GM21360 (cell line): ENCODE measurements around the gene TMIGD2.
"Not testable (repeated sequence)": the region's sequence is repeated elsewhere in the genome, so short reads cannot be mapped to it uniquely, and the experiment has no call there.

ENCODE experiments used
- ATAC-seq: cut with Tn5 transposase; IDR thresholded peaks from one replicate; pipeline ENCODE4 v1.9.1; 2021; ENCODE audit warnings: mild to moderate bottlenecking, moderate library complexity; ENCODE audit not compliant: unreplicated experiment

The TMIGD2 gene, protein sequence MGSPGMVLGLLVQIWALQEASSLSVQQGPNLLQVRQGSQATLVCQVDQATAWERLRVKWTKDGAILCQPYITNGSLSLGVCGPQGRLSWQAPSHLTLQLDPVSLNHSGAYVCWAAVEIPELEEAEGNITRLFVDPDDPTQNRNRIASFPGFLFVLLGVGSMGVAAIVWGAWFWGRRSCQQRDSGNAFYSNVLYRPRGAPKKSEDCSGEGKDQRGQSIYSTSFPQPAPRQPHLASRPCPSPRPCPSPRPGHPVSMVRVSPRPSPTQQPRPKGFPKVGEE

DNA sequence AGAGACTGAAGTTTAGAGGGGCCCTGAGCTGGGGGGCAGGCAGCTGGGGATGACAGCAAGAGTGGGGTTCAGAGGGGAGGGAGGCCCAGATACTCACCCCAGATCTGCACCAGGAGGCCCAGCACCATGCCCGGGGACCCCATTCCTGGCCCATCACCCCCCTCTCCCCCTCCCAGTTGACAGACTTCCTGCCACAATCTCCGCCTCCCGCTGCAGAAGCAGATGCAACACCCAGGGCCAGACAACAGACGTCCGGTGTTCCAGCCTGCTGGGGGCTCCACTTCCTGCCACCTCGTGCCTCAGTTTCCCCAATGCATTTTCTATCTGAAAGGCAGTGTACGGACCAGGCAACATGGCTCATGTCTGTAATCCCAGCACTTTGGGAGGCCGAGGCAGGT lies at the start of gene TMIGD2:
TMIGD2 (minus strand) TSS at position 147 of the 398 bp plus-strand sequence; CDS start at position 143, 4 bp downstream.
- no peak for ATAC-seq

DNA sequence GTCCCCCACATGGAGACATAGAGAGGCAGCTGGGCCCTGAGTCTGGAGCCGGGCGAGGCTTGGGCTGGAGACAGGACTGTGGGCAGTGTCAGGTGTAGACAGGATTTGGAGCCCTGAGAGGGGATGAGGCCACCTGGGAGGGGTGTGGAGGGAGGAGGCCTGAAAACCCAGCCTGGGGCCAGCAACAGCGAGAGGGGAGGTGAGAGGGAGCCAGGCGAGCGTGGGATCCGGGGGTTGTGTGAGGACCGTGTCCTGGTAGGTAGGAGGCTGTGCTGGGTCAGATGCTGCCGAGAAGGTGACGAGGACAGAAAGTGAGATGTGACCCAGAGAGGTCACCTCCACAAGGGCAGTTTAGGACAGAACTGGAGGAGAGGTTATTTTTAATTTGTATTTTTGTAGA lies 48.5 kb upstream of the TMIGD2 start:
- ATAC-seq, result no peak

DNA sequence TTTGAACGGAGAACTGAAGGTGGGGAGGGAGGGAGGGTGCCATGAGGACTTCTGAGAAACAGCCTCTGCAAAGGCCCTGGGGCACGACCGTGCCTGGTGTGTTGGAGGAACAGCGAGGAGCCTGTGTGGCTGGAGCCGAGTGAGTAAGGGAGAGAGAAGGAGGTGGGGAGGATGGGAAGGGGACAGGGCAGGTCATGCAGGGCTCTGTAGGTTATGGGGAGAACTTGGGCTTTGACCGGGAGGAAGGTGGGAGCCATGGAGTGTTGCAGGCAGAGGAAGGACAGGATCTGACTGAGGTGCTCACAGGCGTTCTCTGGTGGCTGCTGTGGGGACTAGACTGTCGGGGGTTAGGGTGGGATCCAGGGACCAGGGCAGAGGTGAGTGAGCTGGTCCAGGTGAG lies 47.9 kb upstream of the TMIGD2 start:
- no peak for ATAC-seq

DNA sequence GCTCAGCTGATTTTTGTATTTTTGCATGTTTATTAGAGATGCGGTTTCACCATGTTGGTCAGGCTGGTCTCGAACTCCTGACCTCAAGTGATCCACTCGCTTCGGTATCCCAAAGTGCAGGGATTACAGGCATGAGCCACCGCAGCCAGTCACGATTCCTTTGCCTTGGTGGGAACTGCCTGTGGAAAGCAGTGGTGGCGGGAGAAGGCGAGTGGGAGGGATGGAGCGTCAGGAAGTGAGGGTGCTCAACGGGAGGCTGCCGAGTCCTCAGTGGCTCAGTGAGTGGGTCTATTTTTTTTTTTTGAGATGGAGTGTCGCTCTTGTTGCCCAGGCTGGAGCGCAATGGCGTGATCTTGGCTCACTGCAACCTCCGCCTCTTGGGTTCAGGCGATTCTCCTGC lies 47.0 kb upstream of the TMIGD2 start:
- not testable (repeated sequence) for ATAC-seq

DNA sequence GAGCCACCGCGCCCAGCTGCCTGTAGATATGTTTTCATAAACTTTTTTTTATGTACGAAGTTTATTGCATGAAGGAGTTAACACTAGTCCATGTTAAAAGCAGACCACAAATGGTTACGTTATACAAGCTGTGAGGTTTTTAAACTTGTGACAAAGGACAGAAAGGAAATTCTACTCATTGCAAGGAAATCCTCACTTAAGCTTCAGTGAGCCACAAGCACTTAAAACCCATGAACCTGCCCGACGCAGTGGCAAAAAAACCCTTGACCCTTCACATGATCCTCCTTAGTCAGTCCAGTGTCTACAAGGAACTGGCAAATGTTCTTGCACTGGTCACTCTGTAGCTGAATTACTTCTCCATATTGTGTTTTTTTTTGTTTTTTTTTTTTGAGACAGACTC lies 45.3 kb upstream of the TMIGD2 start:
- ATAC-seq, result no peak

DNA sequence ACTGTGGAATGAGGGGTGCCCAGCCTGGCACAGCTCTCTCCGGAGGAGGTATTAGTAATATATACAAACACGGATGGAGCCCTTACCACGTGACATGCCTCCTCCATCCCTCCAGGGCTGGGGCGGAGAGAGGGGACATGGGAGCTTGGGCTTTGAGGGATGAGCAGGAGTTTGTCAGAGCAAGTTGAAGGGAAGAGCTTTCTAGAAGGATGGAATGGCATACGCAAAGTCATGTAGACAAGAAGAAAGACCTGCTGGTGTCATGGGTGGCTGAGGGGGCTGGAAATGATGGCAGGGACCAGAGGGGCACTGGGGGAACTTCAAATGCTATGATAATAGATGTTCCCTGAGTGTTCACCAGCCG lies 43.8 kb upstream of the TMIGD2 start:
- no peak for ATAC-seq

DNA sequence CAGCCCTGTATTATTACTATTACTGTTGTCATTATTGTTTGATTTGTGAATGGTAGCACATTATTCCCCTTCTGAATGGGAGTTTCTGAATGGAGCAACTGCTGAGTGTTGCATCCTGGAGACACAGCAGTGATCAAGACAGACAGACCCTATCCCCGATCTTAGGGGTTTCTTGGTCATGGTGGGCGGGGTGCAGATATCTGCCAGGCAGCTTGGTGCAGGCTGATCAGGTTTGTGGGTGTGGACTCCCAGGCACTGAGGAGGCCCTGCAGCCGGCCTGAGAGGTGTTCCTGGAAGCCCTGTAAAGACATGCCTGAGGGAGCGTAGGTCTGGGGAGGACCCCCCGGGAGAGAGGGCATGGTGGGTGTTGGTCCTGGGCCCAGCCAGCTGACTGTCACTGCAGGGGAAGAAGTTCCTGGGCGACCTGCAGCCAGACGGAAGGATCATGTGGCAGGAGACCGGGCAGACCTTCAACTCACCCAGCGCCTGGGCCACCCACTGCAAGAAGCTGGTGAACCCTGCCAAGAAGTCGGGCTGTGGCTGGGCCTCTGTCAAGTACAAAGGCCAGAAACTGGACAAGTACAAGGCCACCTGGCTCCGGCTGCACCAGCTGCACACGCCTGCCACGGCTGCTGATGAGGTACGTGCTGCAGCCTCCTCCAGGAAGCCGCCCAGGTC lies 43.3 kb upstream of the TMIGD2 start:
- no peak for ATAC-seq

DNA sequence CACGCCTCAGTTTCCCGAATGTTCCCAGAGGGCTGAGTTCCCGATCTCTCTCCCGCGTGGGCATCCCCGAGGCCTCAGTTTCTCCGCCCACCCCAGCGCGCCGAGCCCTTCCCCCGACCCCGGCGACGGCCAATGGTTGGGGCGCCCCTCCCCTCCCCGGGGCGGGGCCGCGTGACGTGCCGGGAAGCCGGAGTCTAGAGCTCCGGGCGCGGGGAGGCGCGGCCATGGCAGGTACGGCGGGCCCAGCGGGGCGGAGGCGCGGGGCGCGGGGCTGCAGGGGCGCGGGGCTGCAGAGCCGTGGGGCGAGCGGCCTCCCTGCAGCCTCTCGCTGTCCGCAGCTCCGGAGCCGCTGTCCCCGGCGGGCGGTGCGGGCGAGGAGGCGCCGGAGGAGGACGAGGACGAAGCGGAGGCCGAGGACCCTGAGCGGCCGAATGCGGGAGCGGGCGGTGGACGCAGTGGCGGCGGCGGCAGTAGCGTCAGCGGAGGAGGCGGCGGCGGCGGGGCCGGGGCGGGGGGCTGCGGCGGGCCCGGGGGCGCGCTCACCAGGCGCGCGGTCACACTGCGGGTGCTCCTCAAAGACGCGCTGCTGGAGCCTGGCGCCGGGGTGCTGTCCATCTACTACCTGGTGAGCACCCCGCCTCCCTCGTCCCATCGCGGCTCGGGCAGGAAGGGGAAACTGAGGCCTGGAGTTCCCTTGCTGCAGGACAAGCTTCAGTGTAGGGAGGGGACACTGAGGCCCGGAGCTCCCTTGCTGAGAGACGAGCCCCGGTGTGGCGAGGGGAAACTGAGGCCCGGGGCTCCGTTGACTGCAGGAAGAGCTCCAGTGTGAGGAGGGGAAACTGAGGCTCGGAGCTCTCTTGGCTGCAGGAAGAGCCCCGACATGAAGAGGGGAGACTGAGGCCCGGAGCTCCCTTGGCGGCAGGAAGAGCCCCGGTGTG lies 41.5 kb upstream of the TMIGD2 start, which contains the start of gene MPND:
MPND (plus strand) TSS at position 193 of the 938 bp plus-strand sequence; CDS start at position 225, 32 bp downstream.
- peak; percentile 49 for ATAC-seq

DNA sequence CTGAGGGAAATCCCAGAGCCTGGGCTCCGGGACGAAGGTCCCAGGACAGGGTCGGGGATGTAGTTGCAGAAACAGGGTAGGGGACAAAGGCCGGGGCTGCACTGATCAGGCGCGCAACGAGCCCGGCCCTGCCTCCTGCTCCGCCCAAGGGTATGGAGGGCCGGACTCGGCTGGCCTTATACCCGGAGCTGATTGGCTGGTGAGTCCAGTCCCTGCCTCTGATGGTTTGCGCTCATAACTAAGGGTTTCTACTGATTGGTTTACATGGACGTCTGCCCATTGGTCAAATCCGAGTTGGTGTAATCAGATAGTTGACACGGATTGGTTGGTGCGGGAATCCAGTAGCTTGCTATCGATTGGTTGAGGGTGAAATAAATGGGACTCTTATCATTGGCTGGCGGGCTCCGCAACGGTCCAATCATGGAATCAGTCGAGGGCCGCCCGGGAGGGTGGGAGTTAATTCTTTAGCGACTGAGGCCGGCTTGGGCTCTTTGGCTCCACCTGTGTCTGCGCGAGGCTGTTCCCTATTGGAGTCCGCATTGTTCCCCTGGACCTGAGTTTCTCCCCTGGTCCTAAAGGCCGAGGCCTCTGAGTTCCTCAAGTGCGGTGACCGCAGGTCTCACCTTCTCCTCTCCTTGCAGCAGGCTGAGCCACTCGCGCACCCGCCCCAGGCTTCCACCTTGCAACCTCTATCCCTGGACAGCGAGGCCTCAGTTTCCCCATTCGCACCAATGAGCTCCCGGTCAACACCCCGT lies 40.6 kb upstream of the TMIGD2 start:
- peak; percentile 81 for ATAC-seq

DNA sequence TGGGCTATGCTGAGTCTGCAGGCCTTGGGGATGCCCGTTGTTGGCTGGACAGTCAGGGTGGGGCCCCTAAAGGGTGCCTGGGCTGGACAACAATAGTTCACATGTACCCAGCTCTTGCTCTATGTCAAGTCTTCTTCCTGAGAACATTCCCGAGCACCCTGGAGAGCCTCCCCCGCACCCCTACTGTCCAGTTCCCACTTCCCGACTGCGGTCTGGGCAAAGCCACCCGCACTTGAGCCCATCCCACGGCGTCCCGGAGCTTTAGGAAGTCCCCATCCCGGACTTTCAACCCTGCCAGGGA lies 40.1 kb upstream of the TMIGD2 start:
- ATAC-seq, result no peak

DNA sequence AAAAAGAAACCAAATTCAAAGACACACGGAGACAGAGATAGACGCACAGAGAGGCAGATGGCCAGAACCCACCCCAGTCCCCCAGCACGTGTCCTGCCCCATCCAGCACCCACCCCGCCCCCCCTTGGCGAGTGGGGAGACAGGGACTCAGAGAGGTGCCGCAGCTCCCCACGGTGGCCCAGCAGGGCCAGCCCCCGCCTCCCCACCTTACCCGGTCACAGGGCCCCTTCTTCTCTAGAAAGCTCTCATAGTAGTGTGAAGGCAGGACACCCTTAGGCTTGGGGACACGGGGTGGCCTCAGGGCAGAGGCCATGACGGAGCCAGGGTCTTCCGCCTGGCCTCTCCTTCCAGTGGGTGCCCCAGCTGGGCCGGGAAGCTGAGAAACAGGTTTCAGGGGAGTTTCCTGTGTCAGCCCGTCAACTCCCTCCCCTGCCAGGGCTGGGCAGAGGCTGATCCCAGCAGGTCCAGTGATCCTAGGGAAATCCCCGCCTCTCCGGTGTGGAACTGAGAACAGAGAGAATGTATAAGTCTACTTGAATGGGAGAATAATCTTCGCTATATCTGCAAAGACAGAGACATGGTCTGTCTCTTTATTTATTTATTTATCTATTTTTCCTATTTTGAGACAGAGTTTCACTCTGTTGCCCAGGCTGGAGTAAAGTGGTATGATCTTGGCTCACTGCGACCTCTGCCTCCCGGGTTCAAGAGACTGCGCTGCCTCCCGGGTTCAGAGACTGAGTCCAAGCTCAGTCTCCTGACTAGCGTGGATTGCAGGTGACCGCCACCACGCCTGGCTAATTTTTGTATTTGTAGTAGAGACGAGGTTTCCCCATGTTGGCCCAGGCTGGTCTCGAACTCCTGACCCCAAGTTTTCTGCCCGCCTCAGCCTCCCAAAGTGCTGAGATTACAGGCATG lies 36.5 kb upstream of the TMIGD2 start, which contains the start of gene STAP2:
STAP2 (minus strand) TSS at position 387 of the 915 bp plus-strand sequence; CDS start at position 313, 74 bp downstream.
- ATAC-seq, result no peak

DNA sequence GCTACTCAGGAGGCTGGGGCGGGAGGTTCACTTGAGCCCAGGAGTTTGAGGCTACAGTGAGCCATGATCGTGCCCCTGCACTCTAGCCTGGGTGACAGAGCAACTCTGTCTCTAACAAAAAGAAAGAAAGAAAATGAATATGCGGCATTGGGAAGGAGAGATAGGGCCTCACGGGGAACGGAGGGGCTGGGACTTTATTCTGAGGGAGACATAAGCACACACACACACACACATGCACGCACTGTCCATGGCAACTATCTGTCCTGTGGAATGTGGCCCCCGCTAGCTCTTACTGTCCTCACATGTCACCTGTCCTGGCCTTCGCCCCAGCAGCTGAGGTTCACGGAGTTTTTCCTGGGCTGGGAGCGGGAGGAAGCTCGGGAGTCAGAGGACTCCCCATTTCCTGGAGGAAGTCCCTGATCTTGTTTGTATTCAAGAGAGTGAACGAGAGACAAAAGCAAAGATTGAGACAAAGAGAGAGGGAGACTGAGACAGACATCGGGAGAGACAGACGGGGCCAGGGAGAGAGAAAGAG lies 35.8 kb upstream of the TMIGD2 start:
- no peak for ATAC-seq

DNA sequence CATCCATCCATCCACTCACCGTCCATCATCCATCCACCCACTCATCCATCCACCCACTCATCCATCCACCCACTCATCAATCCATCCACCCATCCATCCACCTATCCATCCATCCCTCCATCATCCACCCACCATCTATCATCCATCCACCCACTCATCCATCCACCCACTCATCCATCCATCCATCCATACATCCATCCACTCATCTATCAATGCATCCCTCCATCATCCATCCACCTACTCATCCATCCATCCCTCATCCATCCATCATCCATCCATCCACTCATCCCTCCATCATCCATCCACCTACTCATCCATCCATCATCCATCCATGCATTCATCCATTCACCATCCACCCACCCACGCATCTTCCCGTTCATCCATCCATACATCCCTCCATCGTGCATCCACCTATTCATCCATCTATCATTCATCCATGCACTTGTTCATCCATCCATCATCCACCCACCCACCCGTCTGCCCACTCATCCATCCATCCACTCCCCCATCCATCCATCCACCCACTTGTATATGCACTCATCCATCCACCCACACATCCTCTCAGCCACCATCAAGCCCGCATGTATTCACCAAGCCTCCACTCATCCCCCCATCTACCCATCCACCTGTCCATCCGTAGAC lies 32.9 kb upstream of the TMIGD2 start:
- ATAC-seq, result no peak

DNA sequence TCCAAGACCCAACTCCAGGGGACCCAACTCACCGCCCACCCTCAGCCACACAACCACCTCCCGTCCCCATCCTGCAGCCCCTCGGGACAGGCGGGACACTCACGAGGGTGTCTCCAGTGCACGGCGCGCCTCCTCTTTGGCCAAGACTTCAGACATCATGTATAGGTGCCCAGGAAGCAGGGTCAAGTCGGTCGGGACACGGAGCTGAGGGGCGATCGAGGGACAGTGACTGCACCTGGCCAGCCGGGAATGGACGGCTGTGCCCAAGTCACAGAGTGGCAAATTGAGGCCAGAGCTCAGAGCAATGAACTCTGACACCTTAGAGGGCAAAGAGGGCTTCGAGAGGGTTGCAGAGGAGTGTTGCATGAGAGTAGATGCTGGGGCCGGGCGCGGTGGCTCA lies 27.7 kb upstream of the TMIGD2 start:
- ATAC-seq, result no peak

DNA sequence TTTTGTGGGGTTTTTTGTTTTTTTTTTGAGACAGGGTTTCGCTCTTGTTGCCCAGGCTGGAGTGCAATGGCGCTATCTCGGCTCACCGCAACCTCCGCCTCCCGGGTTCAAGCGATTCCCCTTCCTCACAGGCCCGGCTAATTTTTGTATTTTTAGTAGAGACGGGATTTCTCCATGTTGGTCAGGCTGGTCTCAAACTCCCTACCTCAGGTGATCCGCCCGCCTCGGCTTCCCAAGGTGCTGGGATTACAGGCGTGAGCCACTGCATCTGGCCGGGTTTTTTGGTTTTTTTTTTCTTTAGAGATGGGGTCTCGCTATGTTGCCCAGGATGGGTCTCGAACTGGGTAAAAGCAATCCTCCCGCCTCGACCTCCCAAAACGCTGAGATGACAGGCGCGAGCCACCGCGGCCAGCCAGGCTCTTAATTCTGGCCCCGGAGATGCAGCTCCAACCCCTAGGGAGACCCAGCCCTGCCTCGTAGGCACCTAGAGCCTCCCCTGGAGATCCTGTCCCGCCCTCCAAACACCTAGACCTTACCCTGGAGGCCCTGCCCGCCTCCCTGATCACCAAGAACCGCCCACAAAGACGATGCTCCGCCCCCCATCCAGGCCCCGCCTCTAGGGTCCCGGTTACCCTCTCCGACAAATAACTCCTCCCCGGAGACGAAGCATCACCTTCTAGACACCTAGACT lies 26.9 kb upstream of the TMIGD2 start:
- not testable (repeated sequence) for ATAC-seq

DNA sequence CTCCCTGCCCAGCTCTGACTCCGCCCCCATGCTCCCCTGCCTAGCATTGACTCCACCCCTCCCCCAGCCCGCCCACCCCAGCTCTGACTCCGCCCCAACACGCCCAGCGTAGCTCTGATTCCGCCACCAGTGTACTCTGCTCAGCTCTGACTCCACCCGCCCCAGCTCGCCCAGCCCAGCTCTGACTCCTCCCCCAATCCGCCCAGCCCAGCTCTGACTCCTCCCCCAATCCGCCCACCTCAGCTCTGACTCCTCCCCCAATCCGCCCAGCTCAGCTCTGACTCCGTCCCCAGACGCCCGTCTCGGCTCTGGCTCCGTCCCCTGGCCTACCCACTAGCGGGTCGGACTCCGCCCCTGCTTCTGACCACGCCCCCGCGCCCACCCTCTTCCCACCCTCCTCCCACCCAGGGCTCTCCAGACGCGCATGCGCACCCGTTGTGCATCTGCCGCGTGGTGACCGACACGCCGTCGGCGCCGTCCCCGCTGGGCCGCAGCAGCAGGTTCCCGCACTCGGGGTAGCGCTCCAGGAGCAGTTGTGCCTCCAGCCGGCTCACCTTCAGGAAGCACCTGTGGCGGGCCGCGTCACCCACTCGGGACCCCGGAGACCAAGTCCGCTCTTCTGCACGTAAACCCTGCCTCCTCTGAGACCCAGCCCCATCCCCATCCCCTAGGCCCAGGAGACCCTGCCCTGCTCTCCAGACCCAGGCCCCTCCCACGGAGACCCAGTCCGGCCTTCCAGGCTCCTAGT lies 26.2 kb upstream of the TMIGD2 start:
- peak; percentile 66 for ATAC-seq

DNA sequence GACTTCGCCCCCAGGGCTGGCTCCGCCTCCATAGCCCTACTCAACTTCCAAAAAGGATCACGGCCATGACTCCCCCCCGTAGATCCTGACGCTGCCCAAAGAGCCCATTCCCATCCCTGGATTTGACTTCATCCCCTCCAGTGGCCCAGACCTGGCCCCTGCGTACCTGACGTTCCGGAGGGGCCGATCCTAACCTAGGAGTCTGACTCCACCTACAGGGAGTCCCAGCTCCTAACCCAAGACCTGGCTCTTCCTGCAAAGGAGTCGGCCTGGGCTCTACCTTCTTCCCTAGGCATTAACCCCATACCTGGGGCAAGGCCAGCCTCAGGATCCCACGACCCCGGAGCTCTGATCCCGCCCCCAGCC lies 25.7 kb upstream of the TMIGD2 start:
- no peak for ATAC-seq
